HL-60 (cell line): ENCODE data around the gene TNNT2.
A peak's percentile ranks its signal among the peaks of the same experiment; 100 is the strongest.

Experiments
- DNase-seq, 2 experiments: peaks; one replicate each; pipeline ENCODE4 v3.0.0-alpha.2; 2010 to 2020; ENCODE audit warnings: low read depth in 1 of 2, low spot score in 1 of 2
- H3K27ac ChIP-seq: fragments of 250-450 bp; sonication (Bioruptor Pico); replicated peaks from 2 replicates; pipeline ENCODE4 v1.5.1; 2020; ENCODE audit warnings: mild to moderate bottlenecking, moderate library complexity
- H3K27me3 ChIP-seq: fragments of 250-450 bp; sonication (Bioruptor Pico); 2 replicates; pipeline ENCODE4 v1.5.1; 2021; ENCODE audit warnings: mild to moderate bottlenecking, moderate library complexity; ENCODE audit not compliant: insufficient read depth, poor library complexity, severe bottlenecking
- H3K4me3 ChIP-seq: replicated peaks from 2 replicates; pipeline ENCODE4 v1.5.1; 2011; ENCODE audit warnings: mild to moderate bottlenecking, control low read depth, low read length; ENCODE audit not compliant: insufficient read depth
- GABPA ChIP-seq: IDR thresholded peaks from 2 replicates; pipeline ENCODE4 v1.6.1; 2012; ENCODE audit warnings: low read depth
- POLR2AphosphoS5 ChIP-seq: IDR thresholded peaks from 2 replicates; pipeline ENCODE4 v1.6.1; 2012; ENCODE audit warnings: low read depth
- SPI1 ChIP-seq: IDR thresholded peaks from 2 replicates; pipeline ENCODE4 v1.6.1; 2012; ENCODE audit warnings: low read depth, mild to moderate bottlenecking, borderline replicate concordance
- TF ChIP-seq, protein P1 (sequence below): IDR thresholded peaks from 2 replicates; pipeline ENCODE4 v1.6.1; 2012; ENCODE audit warnings: low read depth; ENCODE audit not compliant: insufficient replicate concordance
- TF ChIP-seq, protein P2 (sequence below): IDR thresholded peaks from one replicate; pipeline ENCODE4 v1.5.1; 2011; ENCODE audit warnings: low read length, control low read depth, inconsistent platforms; ENCODE audit not compliant: insufficient read depth

The TNNT2 gene

DNA sequence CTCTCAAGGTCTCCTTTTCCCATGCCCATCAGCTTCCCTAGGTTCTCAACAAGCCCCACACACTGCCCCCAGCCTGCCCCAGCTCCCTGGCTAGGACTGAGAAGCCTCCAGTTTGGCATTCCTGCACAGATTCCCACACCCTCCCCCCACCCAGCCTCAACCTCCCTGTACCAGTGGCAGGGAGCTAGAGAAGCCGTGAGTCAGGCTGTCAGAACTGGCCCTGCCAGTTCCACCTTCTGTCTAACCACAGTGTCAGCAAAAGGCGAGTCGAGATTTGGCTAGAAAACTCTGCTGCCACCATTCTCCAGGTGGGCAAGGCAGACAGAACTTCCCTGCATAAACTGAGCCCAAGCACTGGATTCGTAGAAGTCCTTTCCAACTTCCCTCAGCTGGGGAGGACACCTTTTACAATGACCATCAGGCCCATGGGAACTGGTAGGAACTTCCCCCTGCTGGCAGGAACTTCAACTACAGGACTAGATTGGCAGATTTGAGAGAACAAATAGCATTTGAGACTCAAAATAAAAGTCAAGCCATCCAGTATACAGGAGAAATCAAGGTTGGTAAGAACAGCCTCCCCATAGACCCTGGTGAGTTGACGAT is 31.0 kb downstream of the TNNT2 start:
- TF ChIP-seq GABPA = no peak
- no peak for TF ChIP-seq SPI1
- TF ChIP-seq, protein P1, sequence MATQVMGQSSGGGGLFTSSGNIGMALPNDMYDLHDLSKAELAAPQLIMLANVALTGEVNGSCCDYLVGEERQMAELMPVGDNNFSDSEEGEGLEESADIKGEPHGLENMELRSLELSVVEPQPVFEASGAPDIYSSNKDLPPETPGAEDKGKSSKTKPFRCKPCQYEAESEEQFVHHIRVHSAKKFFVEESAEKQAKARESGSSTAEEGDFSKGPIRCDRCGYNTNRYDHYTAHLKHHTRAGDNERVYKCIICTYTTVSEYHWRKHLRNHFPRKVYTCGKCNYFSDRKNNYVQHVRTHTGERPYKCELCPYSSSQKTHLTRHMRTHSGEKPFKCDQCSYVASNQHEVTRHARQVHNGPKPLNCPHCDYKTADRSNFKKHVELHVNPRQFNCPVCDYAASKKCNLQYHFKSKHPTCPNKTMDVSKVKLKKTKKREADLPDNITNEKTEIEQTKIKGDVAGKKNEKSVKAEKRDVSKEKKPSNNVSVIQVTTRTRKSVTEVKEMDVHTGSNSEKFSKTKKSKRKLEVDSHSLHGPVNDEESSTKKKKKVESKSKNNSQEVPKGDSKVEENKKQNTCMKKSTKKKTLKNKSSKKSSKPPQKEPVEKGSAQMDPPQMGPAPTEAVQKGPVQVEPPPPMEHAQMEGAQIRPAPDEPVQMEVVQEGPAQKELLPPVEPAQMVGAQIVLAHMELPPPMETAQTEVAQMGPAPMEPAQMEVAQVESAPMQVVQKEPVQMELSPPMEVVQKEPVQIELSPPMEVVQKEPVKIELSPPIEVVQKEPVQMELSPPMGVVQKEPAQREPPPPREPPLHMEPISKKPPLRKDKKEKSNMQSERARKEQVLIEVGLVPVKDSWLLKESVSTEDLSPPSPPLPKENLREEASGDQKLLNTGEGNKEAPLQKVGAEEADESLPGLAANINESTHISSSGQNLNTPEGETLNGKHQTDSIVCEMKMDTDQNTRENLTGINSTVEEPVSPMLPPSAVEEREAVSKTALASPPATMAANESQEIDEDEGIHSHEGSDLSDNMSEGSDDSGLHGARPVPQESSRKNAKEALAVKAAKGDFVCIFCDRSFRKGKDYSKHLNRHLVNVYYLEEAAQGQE = no peak
- TF ChIP-seq, protein P2, sequence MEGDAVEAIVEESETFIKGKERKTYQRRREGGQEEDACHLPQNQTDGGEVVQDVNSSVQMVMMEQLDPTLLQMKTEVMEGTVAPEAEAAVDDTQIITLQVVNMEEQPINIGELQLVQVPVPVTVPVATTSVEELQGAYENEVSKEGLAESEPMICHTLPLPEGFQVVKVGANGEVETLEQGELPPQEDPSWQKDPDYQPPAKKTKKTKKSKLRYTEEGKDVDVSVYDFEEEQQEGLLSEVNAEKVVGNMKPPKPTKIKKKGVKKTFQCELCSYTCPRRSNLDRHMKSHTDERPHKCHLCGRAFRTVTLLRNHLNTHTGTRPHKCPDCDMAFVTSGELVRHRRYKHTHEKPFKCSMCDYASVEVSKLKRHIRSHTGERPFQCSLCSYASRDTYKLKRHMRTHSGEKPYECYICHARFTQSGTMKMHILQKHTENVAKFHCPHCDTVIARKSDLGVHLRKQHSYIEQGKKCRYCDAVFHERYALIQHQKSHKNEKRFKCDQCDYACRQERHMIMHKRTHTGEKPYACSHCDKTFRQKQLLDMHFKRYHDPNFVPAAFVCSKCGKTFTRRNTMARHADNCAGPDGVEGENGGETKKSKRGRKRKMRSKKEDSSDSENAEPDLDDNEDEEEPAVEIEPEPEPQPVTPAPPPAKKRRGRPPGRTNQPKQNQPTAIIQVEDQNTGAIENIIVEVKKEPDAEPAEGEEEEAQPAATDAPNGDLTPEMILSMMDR = peak; percentile 32
- no peak for TF ChIP-seq POLR2AphosphoS5
- H3K27ac ChIP-seq = no peak overlapping the region
- DNase-seq = peak in 1 of 2 experiments; percentile 34
- no peak overlapping the region for H3K4me3 ChIP-seq
- H3K27me3 ChIP-seq = peaks cover 3% of the 10 kb centered on the region

GRCh38 chr1:201345081-201345355 is 32.5 kb downstream of the TNNT2 start:
- TF ChIP-seq POLR2AphosphoS5 (no peak), GABPA (no peak), SPI1 (no peak)
- TF ChIP-seq, protein P2 = no peak
- TF ChIP-seq, protein P1 = no peak
- DNase-seq = no peak

GRCh38 chr1:201344206-201345080 is 33.0 kb downstream of the TNNT2 start:
- DNase-seq = no peak
- Histone ChIP-seq H3K27ac (no peak overlapping the region), H3K4me3 (no peak overlapping the region), H3K27me3 (peaks cover 3% of the 10 kb centered on the region)
- TF ChIP-seq, protein P2 = no peak
- no peak for TF ChIP-seq SPI1
- TF ChIP-seq, protein P1 = no peak
- no peak for TF ChIP-seq POLR2AphosphoS5
- TF ChIP-seq GABPA = no peak

More at GRCh38 chr1:201345081-201345355, 32.5 kb downstream of the TNNT2 start:
- H3K27ac ChIP-seq = no peak overlapping the region
- no peak overlapping the region for H3K4me3 ChIP-seq
- peaks cover 3% of the 10 kb centered on the region for H3K27me3 ChIP-seq
